Kidney capillary endothelial cell (primary cell): ENCODE data around the gene MAP2.
"Not testable (repeated sequence)": the region's sequence is repeated elsewhere in the genome, so short reads cannot be mapped to it uniquely, and the experiment has no call there.

Experiments used
- DNase-seq: peaks from one replicate; pipeline ENCODE4 v3.0.0-alpha.2; 2018; ENCODE audit warnings: low spot score

Gene MAP2

DNA sequence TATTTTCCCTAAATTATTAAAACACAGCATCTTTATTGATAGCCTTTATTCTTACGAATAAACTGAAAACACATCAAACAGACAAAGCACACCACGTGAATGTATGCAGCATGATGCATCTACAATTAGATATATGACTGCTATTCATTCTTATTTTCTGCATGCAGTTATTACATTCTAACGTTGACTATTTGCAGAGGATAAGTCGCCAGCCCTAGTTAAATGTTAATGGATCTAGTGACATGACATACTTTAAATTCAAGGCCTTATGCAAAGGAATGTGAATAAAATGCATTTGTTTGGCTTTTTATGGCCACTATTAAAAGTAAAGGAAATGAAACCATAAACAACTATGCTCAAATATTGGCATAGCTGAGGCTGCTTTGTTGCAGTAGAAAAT lies 172.4 kb downstream of the MAP2 start:
- DNase-seq, result no peak

DNA sequence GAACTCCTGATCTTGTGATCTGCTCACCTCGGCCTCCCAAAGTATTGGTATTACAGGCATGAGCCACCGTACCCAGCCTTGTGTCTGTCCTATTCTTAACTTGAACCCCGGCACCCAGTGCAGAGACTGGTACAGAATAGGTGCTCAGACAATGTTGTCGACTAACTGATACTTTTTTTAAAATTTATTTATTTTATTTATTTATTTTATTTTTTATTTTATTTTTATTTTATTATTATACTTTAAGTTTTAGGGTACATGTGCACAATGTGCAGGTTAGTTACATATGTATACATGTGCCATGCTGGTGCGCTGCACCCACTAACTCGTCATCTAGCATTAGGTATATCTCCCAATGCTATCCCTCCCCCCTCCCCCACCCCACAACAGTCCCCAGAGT lies 174.4 kb downstream of the MAP2 start:
- not testable (repeated sequence) for DNase-seq

DNA sequence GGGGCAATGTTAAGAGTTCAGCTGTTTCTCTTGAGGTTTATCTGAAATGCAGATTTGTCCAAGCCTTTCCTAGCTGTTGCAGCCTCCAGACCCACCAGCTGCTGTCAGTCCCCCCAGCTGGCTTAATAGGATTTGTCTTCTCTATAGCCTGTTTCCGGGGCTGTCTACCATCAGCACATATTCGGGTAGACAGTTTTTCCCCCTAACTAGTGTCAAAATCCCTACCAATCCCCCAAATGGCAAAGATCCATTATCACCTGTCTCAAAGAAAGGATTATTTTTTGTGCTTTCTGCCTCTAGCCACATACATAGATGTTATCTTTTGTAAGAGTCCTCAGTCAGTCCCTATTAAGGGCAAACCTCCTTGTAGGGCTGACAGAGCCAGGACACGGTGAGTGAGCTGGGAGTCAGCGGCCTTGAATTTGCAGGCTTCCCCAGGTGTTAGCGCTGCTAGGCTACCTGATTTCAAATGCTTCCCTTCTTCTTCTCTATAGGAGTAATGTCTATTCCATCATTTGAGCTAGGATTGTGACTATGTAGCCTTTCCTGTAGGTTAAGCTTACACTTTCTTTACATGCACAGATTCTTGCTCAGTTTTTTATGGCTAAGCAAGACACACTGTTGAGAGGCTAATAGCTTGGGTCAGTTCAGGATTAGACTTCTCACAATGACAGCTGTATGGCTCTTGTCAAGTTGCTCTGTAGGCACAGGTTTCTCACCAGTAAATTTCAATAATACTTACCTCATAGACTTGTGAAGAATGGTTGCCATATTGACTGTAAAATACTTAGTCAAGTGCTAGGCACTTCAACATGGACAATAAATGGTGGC lies 176.7 kb downstream of the MAP2 start:
- DNase-seq, result no peak

DNA sequence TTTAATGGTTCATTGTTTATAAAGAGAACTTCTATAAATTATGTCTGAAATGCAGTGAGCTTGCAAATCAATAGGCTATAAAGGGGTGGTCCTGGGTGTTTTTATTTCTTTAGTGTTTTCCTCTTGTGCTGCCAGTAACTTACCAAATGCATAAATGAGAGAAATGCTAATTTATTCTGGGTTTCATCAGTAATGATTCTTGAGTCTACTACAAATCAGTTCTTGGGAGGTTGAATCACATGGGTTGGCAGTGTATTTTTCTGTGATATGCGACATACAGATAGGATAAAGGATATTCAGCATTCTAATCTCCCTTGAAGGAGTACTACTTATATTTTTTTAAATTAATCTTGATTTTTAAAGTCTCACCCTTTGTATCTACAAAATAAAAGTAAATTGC lies 177.7 kb downstream of the MAP2 start:
- no peak for DNase-seq

DNA sequence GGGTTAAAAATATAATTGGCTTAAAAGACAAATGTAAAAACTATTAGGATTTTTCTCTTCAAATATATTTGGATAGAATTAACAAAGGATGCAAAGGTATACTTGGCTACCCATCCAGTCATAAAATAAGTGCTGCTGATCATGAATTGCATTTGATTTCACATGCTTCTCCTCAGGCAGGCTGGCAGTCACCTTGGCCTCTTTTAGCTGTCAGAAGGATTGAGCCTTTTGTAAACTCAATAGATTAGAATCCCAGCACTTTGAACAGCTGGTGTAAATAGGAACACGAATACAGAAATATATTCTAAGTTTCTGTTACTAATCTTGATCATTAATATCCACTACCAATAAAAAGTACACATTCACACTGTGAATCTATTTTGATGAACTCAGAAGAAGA lies 178.4 kb downstream of the MAP2 start:
- DNase-seq, result no peak

DNA sequence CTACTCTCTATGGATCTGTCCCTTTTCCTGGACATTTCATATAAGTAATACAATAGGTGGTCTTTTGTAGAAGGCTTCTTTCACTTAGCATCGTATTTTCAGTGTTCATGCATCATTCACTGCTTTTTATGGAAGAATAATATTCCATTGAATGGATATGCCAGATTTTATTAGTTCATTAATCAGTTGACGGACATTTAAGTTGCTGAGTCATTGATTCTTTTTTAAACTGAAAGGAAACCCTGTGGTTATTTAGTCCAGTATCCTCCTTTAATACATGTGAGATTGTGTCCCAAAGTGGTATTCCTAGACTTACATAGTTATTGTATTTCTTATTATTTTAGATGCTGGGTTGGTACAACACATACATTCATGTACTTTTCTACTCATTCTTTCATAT lies 185.7 kb downstream of the MAP2 start:
- no peak for DNase-seq

DNA sequence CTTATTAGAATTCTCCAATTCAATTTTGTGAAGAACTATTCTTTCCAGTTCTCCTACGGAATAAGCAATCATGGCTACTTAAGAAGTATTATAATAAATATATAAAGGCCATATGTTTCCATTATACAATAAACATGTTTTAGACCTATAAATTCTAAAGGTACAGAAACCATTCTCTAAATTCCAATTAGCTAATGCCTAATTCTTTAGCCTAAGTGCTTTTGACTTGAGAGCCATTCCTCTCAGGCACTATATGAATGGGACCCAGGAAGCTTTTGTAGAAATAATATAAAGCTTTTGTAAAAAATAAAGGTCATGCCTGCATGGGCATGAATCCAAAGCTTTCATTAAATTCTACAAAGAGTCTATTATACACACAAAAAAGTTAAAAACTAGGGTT lies 186.8 kb downstream of the MAP2 start:
- DNase-seq, result no peak

DNA sequence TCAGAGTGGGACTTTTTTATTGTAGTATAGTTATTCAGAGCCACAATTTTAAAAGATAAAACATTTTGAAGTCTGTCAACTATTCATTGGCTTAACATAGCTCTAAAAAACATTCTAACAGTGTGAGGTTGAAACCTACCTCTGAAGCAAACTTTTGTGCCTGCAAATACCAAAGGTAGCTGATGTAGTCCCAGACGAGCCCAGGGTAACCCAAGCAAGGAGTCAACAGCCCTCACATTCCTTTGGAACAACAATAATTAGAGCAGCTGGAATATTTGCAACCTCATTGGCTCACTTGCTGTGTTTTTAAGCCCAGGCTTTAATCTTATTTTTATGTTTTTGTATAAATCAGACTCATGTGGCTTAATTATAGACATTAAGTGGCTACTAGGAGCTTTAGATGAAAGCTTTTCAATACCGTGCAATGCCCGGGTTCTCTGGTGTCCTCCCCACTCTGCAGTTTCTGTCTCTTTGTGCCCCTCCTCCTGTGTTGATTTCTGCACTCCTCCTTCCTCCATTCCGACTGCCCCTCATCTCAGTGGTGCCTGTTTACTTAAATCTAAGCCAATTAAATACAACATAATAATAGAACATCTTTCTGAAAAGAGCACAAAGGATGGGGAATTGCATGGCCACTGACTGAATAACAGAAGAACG lies 189.9 kb downstream of the MAP2 start:
- no peak for DNase-seq

GRCh38 chr2:209614690-209615369 lies 191.0 kb downstream of the MAP2 start:
- no peak for DNase-seq

DNA sequence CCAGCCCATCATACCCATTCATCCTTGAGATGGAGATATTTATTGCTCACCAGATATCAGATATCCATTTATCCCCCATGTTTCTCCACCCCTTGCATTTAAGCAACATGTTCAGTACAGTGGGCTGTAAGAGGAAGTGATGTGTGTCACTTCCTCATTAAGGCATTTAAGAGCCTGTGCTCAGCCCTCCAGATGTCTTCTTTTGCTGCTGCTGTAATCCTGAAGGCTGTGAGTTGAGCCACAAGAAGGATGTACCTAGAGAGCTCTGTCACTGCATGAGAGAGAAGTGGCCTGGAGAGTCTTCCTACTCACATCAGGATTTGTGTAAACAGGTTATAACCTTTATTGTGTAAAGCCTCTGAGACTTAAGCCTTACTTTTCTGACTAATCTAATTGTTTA lies 195.9 kb downstream of the MAP2 start:
- DNase-seq, result peak; percentile 51

DNA sequence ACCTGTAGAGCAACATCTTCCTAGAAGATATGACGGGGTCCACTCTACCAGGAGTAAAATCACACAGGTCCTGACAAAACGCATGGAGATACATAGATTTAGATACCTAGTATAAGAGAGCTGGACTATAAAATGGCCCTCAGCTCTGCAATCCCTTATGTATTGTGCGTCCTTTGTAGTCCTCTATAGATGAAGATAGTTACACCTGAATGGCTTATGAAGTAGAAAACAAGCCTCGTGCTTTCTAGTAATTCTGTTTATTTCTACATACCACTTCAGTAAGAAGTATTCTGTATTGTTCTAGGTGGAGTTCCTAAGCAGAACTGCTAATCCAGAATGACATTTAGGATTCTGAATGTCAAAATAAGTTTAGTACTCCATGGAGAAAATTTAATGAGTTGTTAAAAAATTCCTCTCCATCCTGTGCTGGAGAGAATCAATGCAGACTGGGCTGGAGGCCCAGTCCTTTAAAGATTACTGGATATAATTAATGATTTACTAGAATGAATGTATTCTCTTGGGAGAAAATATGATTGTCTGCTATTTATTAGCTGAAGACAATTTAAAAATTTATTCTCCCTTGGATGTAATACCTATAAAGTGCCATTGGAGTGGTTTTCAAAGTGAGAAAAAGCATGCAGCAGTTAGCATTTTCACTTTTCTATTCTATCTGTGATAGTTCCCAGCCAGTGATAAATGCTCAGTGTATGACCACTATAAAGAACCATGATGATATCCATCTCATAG lies 200.5 kb downstream of the MAP2 start:
- DNase-seq, result no peak

- no peak for DNase-seq
Observed at GRCh38 chr2:209629597-209629996, 205.8 kb downstream of the MAP2 start.

DNA sequence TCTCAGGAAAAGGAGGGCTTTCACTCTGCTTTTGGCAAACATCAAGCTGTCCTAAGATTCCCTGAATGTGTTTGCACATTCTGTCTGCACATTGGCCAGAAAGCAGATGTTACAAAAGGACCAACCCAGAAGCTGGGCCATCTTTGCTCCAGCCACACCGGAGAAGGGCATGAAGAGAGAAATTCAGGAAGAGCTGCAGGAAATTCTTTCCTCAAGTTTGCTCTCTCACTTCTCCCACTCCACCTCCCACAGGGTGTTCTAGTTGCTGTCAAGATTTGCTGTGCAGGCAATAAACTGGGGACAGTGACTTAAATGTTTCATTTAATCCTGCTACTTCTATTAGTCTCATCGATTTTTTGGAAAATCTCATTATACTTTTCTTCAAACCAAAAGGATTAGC lies 210.1 kb downstream of the MAP2 start:
- no peak for DNase-seq

- no peak for DNase-seq
Observed at GRCh38 chr2:209636076-209636475, 212.2 kb downstream of the MAP2 start.

GRCh38 chr2:209637293-209637692 lies 213.4 kb downstream of the MAP2 start:
- DNase-seq, result no peak

DNA sequence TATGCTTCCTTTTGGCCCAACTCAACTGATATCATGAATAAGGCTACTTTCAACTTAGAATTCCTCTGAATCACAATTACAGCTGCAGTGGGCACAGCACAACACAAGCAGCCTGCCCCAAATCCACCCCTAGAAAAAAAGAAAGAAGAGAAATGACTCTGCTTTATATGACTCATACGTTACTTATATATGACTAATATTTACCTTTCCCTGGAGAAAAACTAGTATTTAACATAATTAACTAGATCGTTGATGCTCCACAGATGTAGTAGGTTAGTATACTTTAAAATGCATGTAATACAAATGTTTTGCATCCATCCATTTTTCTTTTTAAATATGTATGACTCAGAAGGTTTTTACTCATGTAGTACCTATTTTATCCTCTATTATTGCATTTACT lies 214.5 kb downstream of the MAP2 start:
- peak; percentile 42 for DNase-seq

DNA sequence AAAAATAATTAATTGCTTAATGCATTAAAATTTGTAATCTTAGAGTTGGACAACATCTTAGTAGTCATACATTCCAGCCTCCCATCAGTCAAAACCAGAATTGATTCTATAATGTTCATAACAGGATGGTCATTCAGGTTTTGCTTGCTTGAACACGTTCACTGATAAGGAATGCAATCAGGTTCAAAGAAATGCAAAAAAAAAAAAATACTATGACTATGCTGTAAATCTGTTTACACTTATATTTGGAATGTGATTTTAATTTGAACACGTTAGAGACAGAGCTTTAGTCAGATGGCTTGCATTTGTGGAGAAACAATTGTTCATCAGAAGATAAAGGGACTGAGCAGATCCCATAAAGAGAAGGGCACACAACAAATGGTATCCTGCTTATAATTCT lies 216.5 kb downstream of the MAP2 start:
- no peak for DNase-seq

GRCh38 chr2:209642146-209642820 lies 218.4 kb downstream of the MAP2 start:
- peak; percentile 41 for DNase-seq

DNA sequence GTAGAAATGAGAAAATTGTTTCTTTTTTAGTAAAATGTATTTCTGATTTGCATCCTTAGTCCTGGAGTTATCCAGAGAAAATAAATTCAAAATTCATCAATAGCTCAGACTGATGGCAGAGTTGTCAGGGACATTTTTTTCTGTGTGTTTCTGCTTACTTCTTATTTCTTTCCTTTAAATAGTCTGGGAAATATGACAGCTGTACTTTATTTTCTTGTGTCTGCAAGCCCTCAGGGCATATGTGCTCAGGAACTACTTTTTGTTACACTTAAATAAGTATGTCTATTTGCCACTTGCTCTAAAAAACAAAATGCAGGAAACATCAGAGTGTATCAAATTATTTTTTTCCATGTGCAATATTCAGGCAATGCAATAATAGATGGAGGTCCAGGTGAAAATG lies 221.0 kb downstream of the MAP2 start:
- DNase-seq, result no peak

GRCh38 chr2:209648714-209649113 lies 224.9 kb downstream of the MAP2 start:
- DNase-seq, result no peak

GRCh38 chr2:209653134-209653533 lies 229.3 kb downstream of the MAP2 start:
- DNase-seq, result no peak
